K562 (cell line): Measurements from ENCODE around the gene CFAP97D1. TPM values are rescaled to one million over a fixed set of nuclear protein-coding genes. Genes with fewer than 3 reads are reported as not detected.

ENCODE experiments used
- ATAC-seq: fragments of 200-7000 bp; cut with Tn5 transposase; 3 replicates; pipeline ENCODE4 v1.9.1; 2020; ENCODE audit warnings: moderate library complexity
- BruUV-seq: library from RNA; stranded (reverse); fragments of 400-500 nt; replicated peaks from 2 replicates; lab custom pipeline; 2021; lab: Mats Ljungman, UMichigan
- CTCF ChIA-PET: fragments of 300-600 bp; formaldehyde crosslinking; extraction: SDS; loops from one replicate; lab custom pipeline; 2021; ENCODE audit warnings: low intra/inter-chr PET ratio; lab: Yijun Ruan, JAX
- POLR2A ChIA-PET: fragments of 300-600, 350-650 bp; sonication (Branson Sonifier 250); formaldehyde crosslinking; extraction: SDS; loops from one replicate; lab custom pipeline; 2021; ENCODE audit warnings: antibody characterized with exemption, inconsistent platforms; lab: Yijun Ruan, JAX
- DNase-seq, 4 experiments: peaks; one replicate each; pipeline versions ENCODE4 v3.0.0 to v3.0.0-alpha.2; 2011 to 2018; ENCODE audit warnings: low spot score in 3 of 4, mixed read lengths in 3 of 4; ENCODE audit errors: extremely low read depth in 1 of 4
- FAIRE-seq: peaks from 2 replicates; lab custom pipeline; 2011; peaks lifted over from hg19 to GRCh38; lab: Jason Lieb, UNC
- H2AFZ ChIP-seq: 2 replicates; pipeline ENCODE4 v1.6.0; 2011; ENCODE audit warnings: low read depth, low read length, control low read depth, inconsistent platforms
- H3K27ac ChIP-seq: fragments of 200-600 bp; 3 replicates; pipeline ENCODE4 v1.8.0; 2011; ENCODE audit warnings: low read depth, mild to moderate bottlenecking, control low read depth, inconsistent platforms, low read length, moderate library complexity, mixed read lengths; ENCODE audit errors: extremely low read depth
- H3K27me3 ChIP-seq, 2 experiments: fragments of 300-600 bp in 1 of 2; 2 replicates in 1 of 2; 3 replicates in 1 of 2; pipeline versions ENCODE4 v1.6.0 to v1.8.0; 2011; ENCODE audit warnings: inconsistent platforms in 2 of 2, low read length in 2 of 2, mild to moderate bottlenecking in 1 of 2, mixed read lengths in 1 of 2, moderate library complexity in 1 of 2; ENCODE audit not compliant: control insufficient read depth in 2 of 2, insufficient read depth in 2 of 2
- H3K36me3 ChIP-seq: fragments of 300-600 bp; 3 replicates; pipeline ENCODE4 v1.8.0; 2011; ENCODE audit warnings: mild to moderate bottlenecking, low read length, inconsistent platforms; ENCODE audit not compliant: control insufficient read depth, insufficient read depth
- H3K4me1 ChIP-seq, 2 experiments: fragments of 200-600 bp in 1 of 2; replicated peaks in 1 of 2; 2 replicates in 1 of 2; 3 replicates in 1 of 2; pipeline versions ENCODE4 v1.5.1 to v1.8.0; 2011; ENCODE audit warnings: inconsistent platforms in 2 of 2, low read length in 2 of 2, mild to moderate bottlenecking in 1 of 2, mixed read lengths in 1 of 2, moderate library complexity in 1 of 2; ENCODE audit not compliant: control insufficient read depth in 2 of 2, insufficient read depth in 2 of 2
- H3K4me2 ChIP-seq: 2 replicates; pipeline ENCODE4 v1.6.1; 2011; ENCODE audit warnings: low read length, control low read depth, inconsistent platforms, mixed read lengths; ENCODE audit not compliant: insufficient read depth
- H3K4me3 ChIP-seq: fragments of 200-600 bp; sonication (generic), shearing (Covaris generic); 2 replicates; pipeline ENCODE4 v1.5.1; 2016; ENCODE audit warnings: control low read depth, inconsistent platforms
- H3K79me2 ChIP-seq: fragments of 200-600 bp; 3 replicates; pipeline ENCODE4 v1.8.0; 2011; ENCODE audit warnings: low read length, inconsistent platforms; ENCODE audit not compliant: control insufficient read depth, insufficient read depth
- H3K9ac ChIP-seq, 2 experiments: 2 replicates each; pipeline versions ENCODE4 v1.6.0 to v1.6.1; 2011; ENCODE audit warnings: low read depth in 2 of 2, low read length in 2 of 2, control low read depth in 1 of 2, inconsistent platforms in 1 of 2, mild to moderate bottlenecking in 1 of 2, mixed read lengths in 1 of 2; ENCODE audit not compliant: insufficient read depth in 1 of 2
- H3K9me1 ChIP-seq: one replicate; pipeline ENCODE4 v1.6.0; 2011; ENCODE audit warnings: inconsistent platforms, mild to moderate bottlenecking, low read length, moderate library complexity; ENCODE audit not compliant: control insufficient read depth, insufficient read depth
- H3K9me3 ChIP-seq: replicated peaks from 2 replicates; pipeline ENCODE4 v1.5.1; 2011; ENCODE audit warnings: low read depth, low read length, inconsistent platforms; ENCODE audit not compliant: control insufficient read depth, insufficient read depth
- H4K20me1 ChIP-seq: replicated peaks from 2 replicates; pipeline ENCODE4 v1.6.1; 2011; ENCODE audit warnings: low read length, inconsistent platforms, mixed read lengths; ENCODE audit not compliant: control insufficient read depth, insufficient read depth
- EHMT2 ChIP-seq: fragments of 450-650 bp; IDR thresholded peaks from 2 replicates; pipeline ENCODE4 v1.6.1; 2018; ENCODE audit warnings: antibody characterized with exemption
- ERF ChIP-seq: fragments of 450-650 bp; formaldehyde crosslinking; IDR thresholded peaks from 2 replicates; pipeline ENCODE4 v1.4.0; 2020; ENCODE audit warnings: mild to moderate bottlenecking, mixed read lengths
- KDM5B ChIP-seq: fragments of 200-600 bp; sonication (generic); IDR thresholded peaks from 2 replicates; pipeline ENCODE4 v1.6.1; 2012; ENCODE audit warnings: low read depth, mild to moderate bottlenecking, moderate library complexity, low read length, control low read depth, inconsistent platforms; ENCODE audit not compliant: insufficient replicate concordance
- PHB2 ChIP-seq: fragments of 450-650 bp; IDR thresholded peaks from 2 replicates; pipeline ENCODE4 v1.6.1; 2017; ENCODE audit warnings: low read depth
- SRSF3 ChIP-seq: fragments of 200-400 bp; formaldehyde crosslinking; IDR thresholded peaks from 2 replicates; pipeline ENCODE4 v1.6.1; 2016; ENCODE audit warnings: mild to moderate bottlenecking, low read length, moderate library complexity; ENCODE audit not compliant: insufficient read depth
- ZNF57 ChIP-seq: fragments of 450-650 bp; formaldehyde crosslinking; IDR thresholded peaks from 2 replicates; pipeline ENCODE4 v1.4.0; 2020; ENCODE audit warnings: mild to moderate bottlenecking, moderate library complexity
- WGBS: fragments of 100-300 bp; shearing (Covaris generic); methylation state at CpG from one replicate; pipeline ENCODE4 v1.1.6; 2016; ENCODE audit warnings: low coverage, mixed read lengths; ENCODE audit not compliant: insufficient coverage; ENCODE audit errors: missing lambda C conversion rate; 5-methylcytosine and 5-hydroxymethylcytosine counted together
- in situ Hi-C: fragments of 300-500 bp; cut with MboI; formaldehyde crosslinking; loops from 4 replicates; pipeline ENCODE4 v1.15.0; 2018; ENCODE audit warnings: inconsistent platforms, mixed read lengths
- intact Hi-C: fragments of 100-400 bp; cut with micrococcal nuclease; formaldehyde crosslinking; loops from 2 replicates; pipeline ENCODE4 v1.14.2; 2022
- polyA plus RNA-seq, 8 experiments: library from polyadenylated mRNA; depleted of rRNA in 4 of 8; stranded (reverse) in 5 of 8; unstranded in 3 of 8; fragments of >200 nt; fragmentation: Nextera tagmentation in 2 of 8; fragmentation: Illumina TruSeq in 1 of 8; extraction: Ambion mirVana in 2 of 8; extraction: Trizol in 1 of 8; gene quantifications; 2 replicates each; pipeline versions ENCODE4 v1.2.1 to v1.2.3, GENCODE V29; 2011 to 2014; ENCODE audit warnings: inconsistent platforms in 1 of 8, missing spikeins in 1 of 8
- total RNA-seq, 7 experiments: library from RNA; depleted of rRNA in 6 of 7; stranded (reverse); fragments of >200 nt in 6 of 7; fragmentation: Illumina TruSeq in 2 of 7; extraction: Trizol in 2 of 7; gene quantifications; 2 replicates each; pipeline versions ENCODE4 v1.2.1 to v1.2.3, GENCODE V29; 2011 to 2021; ENCODE audit warnings: low replicate concordance in 1 of 7
- TF ChIP-seq, protein P1 (sequence below): sonication (generic); formaldehyde crosslinking; IDR thresholded peaks from 2 replicates; pipeline ENCODE4 v1.4.0; 2020; ENCODE audit warnings: mild to moderate bottlenecking, missing genetic modification reagents
- TF ChIP-seq, protein P2 (sequence below), 2 experiments: fragments of 450-650 bp in 1 of 2; sonication (generic) in 1 of 2; formaldehyde crosslinking in 1 of 2; IDR thresholded peaks in 1 of 2; conservative IDR thresholded peaks in 1 of 2; 2 replicates each; pipeline versions ENCODE4 v1.6.1 to v1.8.1; 2016 to 2023; ENCODE audit warnings: mild to moderate bottlenecking in 2 of 2, moderate library complexity in 2 of 2, inconsistent platforms in 1 of 2, missing genetic modification reagents in 1 of 2
- TF ChIP-seq, protein P3 (sequence below), 2 experiments: fragments of 200-800 bp in 1 of 2; sonication (Bioruptor generic) in 1 of 2; sonication (generic) in 1 of 2; formaldehyde crosslinking in 1 of 2; IDR thresholded peaks in 1 of 2; conservative IDR thresholded peaks in 1 of 2; 2 replicates each; pipeline versions ENCODE4 v1.5.0 to v1.6.1; 2016 to 2020; ENCODE audit warnings: missing compliant biosample characterization in 1 of 2, missing genetic modification characterization in 1 of 2, missing genetic modification reagents in 1 of 2

CFAP97D1 gene
- total and polyA plus RNA-seq, 9 of the 15 experiments (the other 6 are each of a cell fraction or from before 2014, with no cell fraction given), result not detected

- H4K20me1 ChIP-seq, result no peaks in the 10 kb centered on the region
- no peak overlapping the region for H3K9ac ChIP-seq
- H3K9me3 ChIP-seq, result no peaks in the 10 kb centered on the region
- no peak for DNase-seq
- no peak overlapping the region for H3K4me3 ChIP-seq
- TF ChIP-seq, protein P1, sequence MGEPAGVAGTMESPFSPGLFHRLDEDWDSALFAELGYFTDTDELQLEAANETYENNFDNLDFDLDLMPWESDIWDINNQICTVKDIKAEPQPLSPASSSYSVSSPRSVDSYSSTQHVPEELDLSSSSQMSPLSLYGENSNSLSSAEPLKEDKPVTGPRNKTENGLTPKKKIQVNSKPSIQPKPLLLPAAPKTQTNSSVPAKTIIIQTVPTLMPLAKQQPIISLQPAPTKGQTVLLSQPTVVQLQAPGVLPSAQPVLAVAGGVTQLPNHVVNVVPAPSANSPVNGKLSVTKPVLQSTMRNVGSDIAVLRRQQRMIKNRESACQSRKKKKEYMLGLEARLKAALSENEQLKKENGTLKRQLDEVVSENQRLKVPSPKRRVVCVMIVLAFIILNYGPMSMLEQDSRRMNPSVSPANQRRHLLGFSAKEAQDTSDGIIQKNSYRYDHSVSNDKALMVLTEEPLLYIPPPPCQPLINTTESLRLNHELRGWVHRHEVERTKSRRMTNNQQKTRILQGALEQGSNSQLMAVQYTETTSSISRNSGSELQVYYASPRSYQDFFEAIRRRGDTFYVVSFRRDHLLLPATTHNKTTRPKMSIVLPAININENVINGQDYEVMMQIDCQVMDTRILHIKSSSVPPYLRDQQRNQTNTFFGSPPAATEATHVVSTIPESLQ (CRISPR knock-in tag), result no peak
- TF ChIP-seq, all 486 proteins: peak for 0
- Histone ChIP-seq H3K36me3 (no peaks in the 10 kb centered on the region), H3K4me2 (no peak overlapping the region), H3K79me2 (no peaks in the 10 kb centered on the region), H3K27ac (no peak overlapping the region), H3K27me3 (peaks cover 10 to 15% of the 10 kb centered on the region in 2 experiments), H3K9me1 (peaks cover 2% of the 10 kb centered on the region), H2AFZ (no peak overlapping the region), H3K4me1 (no peaks in the 10 kb centered on the region; a peak in 1 of 5 replicates)
- ChIA-PET POLR2A (interaction anchor here (0.6 to 1.0 kb wide), 3 partner anchors 10 to 22 kb away, joined by 3 read pairs; no protein-coding TSS in a partner anchor), CTCF (no interaction called here)
- FAIRE-seq, result no peak
- WGBS, result 0% methylated on average over 2 of the region's 2 CpGs
- no TSS peak for BruUV-seq
- in situ Hi-C loops (no loop called here), intact Hi-C loops (no loop called here)
- ATAC-seq, result no peak
Measured at GRCh38 chr17:43737722-43738121, 42.5 kb upstream of the CFAP97D1 start.

- FAIRE-seq (no peak), DNase-seq (no peak), ATAC-seq (no peak)
- H3K9me3 ChIP-seq, result no peaks in the 10 kb centered on the region
- H3K9ac ChIP-seq, result no peak overlapping the region
- H3K27me3 ChIP-seq, result peaks cover 16 to 37% of the 10 kb centered on the region in 2 experiments
- BruUV-seq, result no TSS peak
- no peak overlapping the region for H3K4me3 ChIP-seq
- no peak overlapping the region for H3K4me2 ChIP-seq
- H3K9me1 ChIP-seq, result peaks cover 2% of the 10 kb centered on the region
- H3K4me1 ChIP-seq, result no peaks in the 10 kb centered on the region; a peak in 1 of 5 replicates
- H2AFZ ChIP-seq, result no peak overlapping the region
- intact Hi-C loops, result no loop called here
- in situ Hi-C loops, result no loop called here
- CTCF ChIA-PET, result no interaction called here
- 0% methylated on average over 4 of the region's 4 CpGs for WGBS
- H3K79me2 ChIP-seq, result no peaks in the 10 kb centered on the region
- no peak overlapping the region for H3K27ac ChIP-seq
- POLR2A ChIA-PET, result interaction anchor here (0.6 to 1.4 kb wide), 5 partner anchors 19 to 409 kb away, joined by 3 to 4 read pairs (median 3); no protein-coding TSS in a partner anchor
- H4K20me1 ChIP-seq, result no peaks in the 10 kb centered on the region
- H3K36me3 ChIP-seq, result no peaks in the 10 kb centered on the region
- TF ChIP-seq, protein P2, sequence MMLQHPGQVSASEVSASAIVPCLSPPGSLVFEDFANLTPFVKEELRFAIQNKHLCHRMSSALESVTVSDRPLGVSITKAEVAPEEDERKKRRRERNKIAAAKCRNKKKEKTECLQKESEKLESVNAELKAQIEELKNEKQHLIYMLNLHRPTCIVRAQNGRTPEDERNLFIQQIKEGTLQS (IDR thresholded peaks at IDR 0.05), result no peak
- TF ChIP-seq, protein P2 (CRISPR knock-in tag; conservative IDR thresholded peaks at IDR 0.05), result no peak
- TF ChIP-seq, protein P3, sequence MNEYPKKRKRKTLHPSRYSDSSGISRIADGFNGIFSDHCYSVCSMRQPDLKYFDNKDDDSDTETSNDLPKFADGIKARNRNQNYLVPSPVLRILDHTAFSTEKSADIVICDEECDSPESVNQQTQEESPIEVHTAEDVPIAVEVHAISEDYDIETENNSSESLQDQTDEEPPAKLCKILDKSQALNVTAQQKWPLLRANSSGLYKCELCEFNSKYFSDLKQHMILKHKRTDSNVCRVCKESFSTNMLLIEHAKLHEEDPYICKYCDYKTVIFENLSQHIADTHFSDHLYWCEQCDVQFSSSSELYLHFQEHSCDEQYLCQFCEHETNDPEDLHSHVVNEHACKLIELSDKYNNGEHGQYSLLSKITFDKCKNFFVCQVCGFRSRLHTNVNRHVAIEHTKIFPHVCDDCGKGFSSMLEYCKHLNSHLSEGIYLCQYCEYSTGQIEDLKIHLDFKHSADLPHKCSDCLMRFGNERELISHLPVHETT (CRISPR knock-in tag; conservative IDR thresholded peaks at IDR 0.05 in 1 of 2, IDR thresholded peaks at IDR 0.05 in 1 of 2), result no peak
- TF ChIP-seq ERF (CRISPR knock-in tag) (no peak), PHB2 (no peak), EHMT2 (no peak), ZNF57 (CRISPR knock-in tag) (no peak), KDM5B (no peak), SRSF3 (no peak)
Measured at GRCh38 chr17:43740541-43740940, 39.7 kb upstream of the CFAP97D1 start.
